Spinal cord (tissue), 10 donors: ENCODE data around the gene ARHGAP25. TPM values are rescaled to one million over a fixed set of nuclear protein-coding genes. Genes with fewer than 3 reads are reported as not detected.

Experiments
- DNase-seq, 6 donors: peaks; one replicate each; pipeline versions ENCODE4 v3.0.0 to v3.0.0-alpha.2; 2013 to 2015; ENCODE audit warnings: low spot score in 6 of 6, low read depth in 4 of 6
- H3K27ac ChIP-seq: one replicate; pipeline ENCODE4 v1.5.1; 2013; ENCODE audit warnings: low read depth, low read length, control low read depth
- H3K27me3 ChIP-seq: one replicate; pipeline ENCODE4 v1.6.1; 2013; ENCODE audit warnings: low read length; ENCODE audit not compliant: control insufficient read depth, insufficient read depth
- H3K36me3 ChIP-seq: one replicate; pipeline ENCODE4 v1.6.1; 2013; ENCODE audit warnings: low read length; ENCODE audit not compliant: control insufficient read depth, insufficient read depth
- H3K4me1 ChIP-seq: one replicate; pipeline ENCODE4 v1.6.1; 2013; ENCODE audit warnings: low read length; ENCODE audit not compliant: control insufficient read depth, insufficient read depth
- H3K4me3 ChIP-seq: one replicate; pipeline ENCODE4 v1.5.1; 2013; ENCODE audit warnings: low read depth, low read length, control low read depth
- H3K9me3 ChIP-seq: one replicate; pipeline ENCODE4 v1.6.1; 2013; ENCODE audit warnings: low read length; ENCODE audit not compliant: control insufficient read depth, insufficient read depth
- WGBS: methylation state at CpG from one replicate; pipeline ENCODE4 v1.1.5; 2013; ENCODE audit warnings: missing lambda C conversion rate; ENCODE audit not compliant: insufficient coverage; 5-methylcytosine and 5-hydroxymethylcytosine counted together
- polyA plus RNA-seq, 2 donors: library from polyadenylated mRNA; unstranded; fragments of 120-200 nt; gene quantifications; one replicate each; pipeline ENCODE4 v1.2.1, GENCODE V29; 2013; ENCODE audit not compliant: insufficient read length in 2 of 2
- total RNA-seq, 2 donors: library from RNA; depleted of rRNA in 1 of 2; stranded (reverse); fragments of 120-200 nt in 1 of 2; fragments of >200 nt in 1 of 2; gene quantifications; one replicate each; pipeline versions ENCODE4 v1.2.3 to v1.2.4, GENCODE V29; 2013 to 2014
- donor health status: healthy.

ARHGAP25 gene
- total and polyA plus RNA-seq, 4 donors = 3.9 to 7.2 (median 5.4) TPM

GRCh38 chr2:68849579-68850030 lies 115.0 kb downstream of the ARHGAP25 start:
- no peaks in the 10 kb centered on the region for H3K27me3 ChIP-seq
- H3K4me1 ChIP-seq = no peaks in the 10 kb centered on the region
- DNase-seq = no peak
- H3K4me3 ChIP-seq = no peak overlapping the region
- H3K9me3 ChIP-seq = no peaks in the 10 kb centered on the region
- no peak overlapping the region for H3K27ac ChIP-seq
- H3K36me3 ChIP-seq = no peaks in the 10 kb centered on the region
- 80% methylated on average over 1 of the region's 4 CpGs for WGBS

- Histone ChIP-seq H3K4me1 (no peaks in the 10 kb centered on the region), H3K36me3 (no peaks in the 10 kb centered on the region), H3K27ac (no peak overlapping the region), H3K4me3 (no peak overlapping the region), H3K27me3 (no peaks in the 10 kb centered on the region), H3K9me3 (no peaks in the 10 kb centered on the region)
- no peak for DNase-seq
- WGBS = 80% methylated on average over 2 of the region's 3 CpGs
These were observed 115.9 kb downstream of the ARHGAP25 start for GRCh38 chr2:68850524-68850923.

- Histone ChIP-seq H3K36me3 (no peaks in the 10 kb centered on the region), H3K4me1 (no peaks in the 10 kb centered on the region), H3K4me3 (no peak overlapping the region), H3K27me3 (no peaks in the 10 kb centered on the region), H3K27ac (no peak overlapping the region), H3K9me3 (no peaks in the 10 kb centered on the region)
- no peak for DNase-seq
- WGBS = 89% methylated on average over 1 of the region's 2 CpGs
These were observed 118.4 kb downstream of the ARHGAP25 start for GRCh38 chr2:68853035-68853434.

DNA sequence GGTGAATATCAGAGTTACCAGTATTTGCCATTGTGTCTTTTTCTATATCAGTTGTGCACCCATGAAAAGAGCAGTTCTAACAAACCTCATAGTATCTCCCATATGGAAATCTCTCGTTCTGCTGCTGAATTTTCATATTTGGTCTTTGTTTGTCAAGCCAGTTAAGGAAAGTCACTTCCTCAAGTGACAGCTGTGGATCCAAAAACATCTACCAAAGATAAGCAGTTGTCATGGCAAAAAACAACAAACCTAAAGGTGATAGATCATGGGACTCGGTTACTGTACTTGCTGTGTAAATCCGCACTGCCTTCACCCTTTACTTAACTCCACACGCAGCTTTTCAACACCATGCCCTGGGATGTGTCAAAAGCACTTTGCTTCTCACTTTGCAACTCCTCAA lies 119.3 kb downstream of the ARHGAP25 start:
- 100% methylated on average over 3 of the region's 4 CpGs for WGBS
- no peak overlapping the region for H3K27ac ChIP-seq
- H3K36me3 ChIP-seq = no peaks in the 10 kb centered on the region
- H3K4me3 ChIP-seq = no peak overlapping the region
- H3K27me3 ChIP-seq = no peaks in the 10 kb centered on the region
- DNase-seq = no peak
- no peaks in the 10 kb centered on the region for H3K9me3 ChIP-seq
- no peaks in the 10 kb centered on the region for H3K4me1 ChIP-seq

GRCh38 chr2:68854476-68854875 lies 119.9 kb downstream of the ARHGAP25 start:
- DNase-seq = no peak
- Histone ChIP-seq H3K9me3 (no peaks in the 10 kb centered on the region), H3K36me3 (no peaks in the 10 kb centered on the region), H3K4me3 (no peak overlapping the region), H3K27ac (no peak overlapping the region), H3K27me3 (no peaks in the 10 kb centered on the region), H3K4me1 (no peaks in the 10 kb centered on the region)

GRCh38 chr2:68855550-68855949 lies 120.9 kb downstream of the ARHGAP25 start:
- Histone ChIP-seq H3K27me3 (no peaks in the 10 kb centered on the region), H3K27ac (no peak overlapping the region), H3K36me3 (no peaks in the 10 kb centered on the region), H3K4me1 (no peaks in the 10 kb centered on the region), H3K9me3 (no peaks in the 10 kb centered on the region), H3K4me3 (no peak overlapping the region)
- DNase-seq = no peak
- WGBS = 100% methylated on average over 3 of the region's 3 CpGs

- H3K27ac ChIP-seq = no peak overlapping the region
- 78% methylated on average over 3 of the region's 3 CpGs for whole genome bisulfite sequencing
- H3K36me3 ChIP-seq = no peaks in the 10 kb centered on the region
- DNase-seq = no peak
- no peaks in the 10 kb centered on the region for H3K4me1 ChIP-seq
- no peaks in the 10 kb centered on the region for H3K9me3 ChIP-seq
- no peaks in the 10 kb centered on the region for H3K27me3 ChIP-seq
- H3K4me3 ChIP-seq = no peak overlapping the region
These were observed 122.7 kb downstream of the ARHGAP25 start for GRCh38 chr2:68857202-68857845.

DNA sequence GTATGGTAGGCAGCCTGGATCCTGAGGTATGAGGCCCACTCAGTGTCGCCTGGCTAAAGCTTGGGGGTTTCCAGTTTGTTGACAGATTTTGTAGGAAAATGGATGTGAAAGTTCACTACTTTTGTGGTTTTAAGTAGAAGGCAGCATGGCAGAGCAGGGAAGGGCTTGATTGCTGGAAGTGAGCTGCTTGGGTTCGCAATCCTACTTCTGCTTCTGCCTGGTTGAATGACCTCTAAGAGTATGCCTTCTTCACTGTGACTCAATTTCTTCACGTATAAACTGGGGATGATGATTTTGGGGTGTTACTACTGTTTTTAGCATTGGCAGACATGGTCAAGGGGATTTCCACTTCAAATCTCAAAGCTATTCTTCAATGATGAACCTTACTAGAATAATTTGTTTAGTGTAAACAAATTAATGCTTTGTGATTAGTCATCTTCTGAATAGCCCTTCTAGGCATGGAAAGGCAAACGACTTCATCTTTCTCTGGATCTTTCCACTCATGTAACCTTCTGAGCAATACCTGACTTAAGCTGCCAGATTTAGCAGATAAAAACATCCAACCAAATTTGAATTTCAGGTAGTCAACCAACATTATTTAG lies 123.3 kb downstream of the ARHGAP25 start:
- H3K4me1 ChIP-seq = peaks cover 5% of the 10 kb centered on the region
- no peaks in the 10 kb centered on the region for H3K9me3 ChIP-seq
- no peak for DNase-seq
- H3K27me3 ChIP-seq = no peaks in the 10 kb centered on the region
- H3K4me3 ChIP-seq = no peak overlapping the region
- no peak overlapping the region for H3K27ac ChIP-seq
- WGBS = 93% methylated on average over 1 of the region's 4 CpGs
- H3K36me3 ChIP-seq = no peaks in the 10 kb centered on the region

- H3K27me3 ChIP-seq = no peaks in the 10 kb centered on the region
- H3K36me3 ChIP-seq = no peaks in the 10 kb centered on the region
- peaks cover 6% of the 10 kb centered on the region for H3K4me1 ChIP-seq
- no peak overlapping the region for H3K4me3 ChIP-seq
- H3K9me3 ChIP-seq = no peaks in the 10 kb centered on the region
- no peak overlapping the region for H3K27ac ChIP-seq
- WGBS = 90% methylated on average over 1 of the region's 3 CpGs
- DNase-seq = no peak
These were observed 125.5 kb downstream of the ARHGAP25 start for GRCh38 chr2:68860111-68860510.

- H3K4me1 ChIP-seq = peaks cover 6% of the 10 kb centered on the region
- no peaks in the 10 kb centered on the region for H3K27me3 ChIP-seq
- no peaks in the 10 kb centered on the region for H3K9me3 ChIP-seq
- no peak overlapping the region for H3K27ac ChIP-seq
- H3K4me3 ChIP-seq = no peak overlapping the region
- H3K36me3 ChIP-seq = no peaks in the 10 kb centered on the region
- DNase-seq = no peak
These were observed 126.7 kb downstream of the ARHGAP25 start for GRCh38 chr2:68861330-68861729.
